Muscle of leg (tissue), 11 donors: ENCODE data around the gene GAS2. TPM values are rescaled to one million over a fixed set of nuclear protein-coding genes. Genes with fewer than 3 reads are reported as not detected.

Experiments
- DNase-seq: peaks from one replicate; pipeline ENCODE4 v3.0.0; 2013
- H3K27ac ChIP-seq: one replicate; pipeline ENCODE4 v1.5.1; 2013; ENCODE audit warnings: mild to moderate bottlenecking, low read length, control low read depth
- H3K27me3 ChIP-seq: one replicate; pipeline ENCODE4 v1.6.1; 2013; ENCODE audit warnings: low read length; ENCODE audit not compliant: control insufficient read depth, insufficient read depth
- H3K36me3 ChIP-seq: one replicate; pipeline ENCODE4 v1.6.1; 2013; ENCODE audit warnings: low read length; ENCODE audit not compliant: control insufficient read depth, insufficient read depth
- H3K4me1 ChIP-seq: one replicate; pipeline ENCODE4 v1.6.1; 2013; ENCODE audit warnings: low read length; ENCODE audit not compliant: control insufficient read depth, insufficient read depth
- H3K4me3 ChIP-seq: one replicate; pipeline ENCODE4 v1.5.1; 2013; ENCODE audit warnings: low read length, control low read depth
- H3K9me3 ChIP-seq: replicated peaks from 2 replicates; pipeline ENCODE4 v1.6.1; 2013; ENCODE audit warnings: low read depth, low read length; ENCODE audit not compliant: control insufficient read depth
- WGBS: methylation state at CpG from one replicate; pipeline ENCODE4 v1.1.5; 2013; ENCODE audit warnings: missing lambda C conversion rate; ENCODE audit not compliant: insufficient coverage; 5-methylcytosine and 5-hydroxymethylcytosine counted together
- polyA plus RNA-seq, 8 donors: library from polyadenylated mRNA; unstranded; fragments of 120-200 nt; gene quantifications; one replicate each; pipeline versions ENCODE4 v1.2.1 to v1.2.3, GENCODE V29; 2013; ENCODE audit warnings: inconsistent platforms in 1 of 8, low replicate concordance in 1 of 8; ENCODE audit not compliant: insufficient read length in 8 of 8, insufficient read depth in 1 of 8
- total RNA-seq: library from RNA; stranded (reverse); fragments of 120-200 nt; gene quantifications from one replicate; pipeline ENCODE4 v1.2.4, GENCODE V29; 2013

Gene GAS2
- total and polyA plus RNA-seq, 9 donors = 8.4 to 90.1 (median 25.7) TPM

- DNase-seq = peak; percentile 63
- no CpG with 5 or more reads among the region's 3 CpGs for WGBS
- peak overlapping the region; percentile 10 for H3K27ac ChIP-seq
Observed at GRCh38 chr11:22720457-22720856, 54.0 kb downstream of the GAS2 start.

GRCh38 chr11:22723274-22723673 lies 56.9 kb downstream of the GAS2 start:
- no CpG with 5 or more reads among the region's 3 CpGs for WGBS
- H3K27ac ChIP-seq = no peak overlapping the region
- H3K4me1 ChIP-seq = no peaks in the 10 kb centered on the region
- DNase-seq = no peak
- no peak overlapping the region for H3K4me3 ChIP-seq
- no peaks in the 10 kb centered on the region for H3K9me3 ChIP-seq
- H3K27me3 ChIP-seq = no peaks in the 10 kb centered on the region
- no peaks in the 10 kb centered on the region for H3K36me3 ChIP-seq

More at GRCh38 chr11:22720457-22720856, 54.0 kb downstream of the GAS2 start:
- Histone ChIP-seq H3K36me3 (no peaks in the 10 kb centered on the region), H3K27me3 (no peaks in the 10 kb centered on the region), H3K9me3 (no peaks in the 10 kb centered on the region), H3K4me1 (no peaks in the 10 kb centered on the region), H3K4me3 (no peak overlapping the region)

GRCh38 chr11:22725079-22725478 lies 58.7 kb downstream of the GAS2 start:
- no CpG with 5 or more reads among the region's 3 CpGs for WGBS
- no peak overlapping the region for H3K27ac ChIP-seq
- DNase-seq = no peak
- no peaks in the 10 kb centered on the region for H3K36me3 ChIP-seq
- H3K4me3 ChIP-seq = no peak overlapping the region
- no peaks in the 10 kb centered on the region for H3K9me3 ChIP-seq
- H3K4me1 ChIP-seq = no peaks in the 10 kb centered on the region
- no peaks in the 10 kb centered on the region for H3K27me3 ChIP-seq

- no peaks in the 10 kb centered on the region for H3K27me3 ChIP-seq
- H3K9me3 ChIP-seq = no peaks in the 10 kb centered on the region
- WGBS = 67% methylated on average over 1 of the region's 3 CpGs
- H3K27ac ChIP-seq = no peak overlapping the region
- H3K36me3 ChIP-seq = no peaks in the 10 kb centered on the region
- no peaks in the 10 kb centered on the region for H3K4me1 ChIP-seq
- DNase-seq = no peak
- no peak overlapping the region for H3K4me3 ChIP-seq
Observed at GRCh38 chr11:22728600-22729389, 62.4 kb downstream of the GAS2 start.

GRCh38 chr11:22730319-22730718 lies 63.9 kb downstream of the GAS2 start:
- Histone ChIP-seq H3K9me3 (no peaks in the 10 kb centered on the region), H3K27ac (no peak overlapping the region), H3K36me3 (no peaks in the 10 kb centered on the region), H3K27me3 (no peaks in the 10 kb centered on the region), H3K4me3 (no peak overlapping the region), H3K4me1 (no peaks in the 10 kb centered on the region)
- DNase-seq = peak; percentile 52
- WGBS = no CpG with 5 or more reads among the region's 1 CpG

GRCh38 chr11:22732588-22732987 lies 66.2 kb downstream of the GAS2 start:
- Histone ChIP-seq H3K9me3 (no peaks in the 10 kb centered on the region), H3K36me3 (no peaks in the 10 kb centered on the region), H3K27me3 (no peaks in the 10 kb centered on the region), H3K4me1 (no peaks in the 10 kb centered on the region), H3K4me3 (no peak overlapping the region), H3K27ac (no peak overlapping the region)
- WGBS = no CpG with 5 or more reads among the region's 2 CpGs
- no peak for DNase-seq

- DNase-seq = peak; percentile 59
- Histone ChIP-seq H3K27me3 (no peaks in the 10 kb centered on the region), H3K4me1 (no peaks in the 10 kb centered on the region), H3K9me3 (no peaks in the 10 kb centered on the region), H3K27ac (no peak overlapping the region), H3K4me3 (no peak overlapping the region), H3K36me3 (no peaks in the 10 kb centered on the region)
- no CpG with 5 or more reads among the region's 1 CpG for WGBS
Observed at GRCh38 chr11:22733475-22734248, 67.3 kb downstream of the GAS2 start.

- DNase-seq = no peak
Observed at GRCh38 chr11:22734628-22735345, 68.4 kb downstream of the GAS2 start.

GRCh38 chr11:22742157-22742613 lies 75.8 kb downstream of the GAS2 start:
- H3K27me3 ChIP-seq = no peaks in the 10 kb centered on the region
- no CpG with 5 or more reads among the region's 2 CpGs for WGBS
- H3K27ac ChIP-seq = no peak overlapping the region
- H3K4me1 ChIP-seq = no peaks in the 10 kb centered on the region
- peak; percentile 77 for DNase-seq
- H3K4me3 ChIP-seq = no peak overlapping the region
- no peaks in the 10 kb centered on the region for H3K36me3 ChIP-seq
- no peaks in the 10 kb centered on the region for H3K9me3 ChIP-seq

More at GRCh38 chr11:22734628-22735345, 68.4 kb downstream of the GAS2 start:
- no peaks in the 10 kb centered on the region for H3K36me3 ChIP-seq
- no peaks in the 10 kb centered on the region for H3K4me1 ChIP-seq
- no peak overlapping the region for H3K27ac ChIP-seq
- no peaks in the 10 kb centered on the region for H3K27me3 ChIP-seq
- WGBS = no CpG with 5 or more reads among the region's 2 CpGs
- no peak overlapping the region for H3K4me3 ChIP-seq
- H3K9me3 ChIP-seq = no peaks in the 10 kb centered on the region

- Histone ChIP-seq H3K4me1 (no peaks in the 10 kb centered on the region), H3K27me3 (no peaks in the 10 kb centered on the region), H3K36me3 (no peaks in the 10 kb centered on the region), H3K27ac (no peak overlapping the region), H3K9me3 (no peaks in the 10 kb centered on the region), H3K4me3 (no peak overlapping the region)
- DNase-seq = no peak
- 67% methylated on average over 1 of the region's 2 CpGs for WGBS
Observed at GRCh38 chr11:22749536-22749935, 83.1 kb downstream of the GAS2 start.
